KOPT-K1 (cell line): ENCODE data around the gene SCRN2.

Source experiments
- H3K27ac ChIP-seq: fragments of 200-600 bp; sonication (generic); 2 replicates; pipeline ENCODE4 v1.5.1; 2016; ENCODE audit warnings: antibody characterized with exemption, mild to moderate bottlenecking, low read depth, low read length; ENCODE audit not compliant: poor library complexity, severe bottlenecking
- H3K36me3 ChIP-seq: fragments of 200-600 bp; sonication (generic); 2 replicates; pipeline ENCODE4 v1.5.1; 2017; ENCODE audit warnings: antibody characterized with exemption, mild to moderate bottlenecking, low read length, moderate library complexity; ENCODE audit not compliant: insufficient read depth
- H3K9me3 ChIP-seq: fragments of 200-600 bp; sonication (generic); 2 replicates; pipeline ENCODE4 v1.5.1; 2017; ENCODE audit warnings: antibody characterized with exemption, low read length, mild to moderate bottlenecking; ENCODE audit not compliant: insufficient read depth, poor library complexity, severe bottlenecking

The SCRN2 gene

DNA sequence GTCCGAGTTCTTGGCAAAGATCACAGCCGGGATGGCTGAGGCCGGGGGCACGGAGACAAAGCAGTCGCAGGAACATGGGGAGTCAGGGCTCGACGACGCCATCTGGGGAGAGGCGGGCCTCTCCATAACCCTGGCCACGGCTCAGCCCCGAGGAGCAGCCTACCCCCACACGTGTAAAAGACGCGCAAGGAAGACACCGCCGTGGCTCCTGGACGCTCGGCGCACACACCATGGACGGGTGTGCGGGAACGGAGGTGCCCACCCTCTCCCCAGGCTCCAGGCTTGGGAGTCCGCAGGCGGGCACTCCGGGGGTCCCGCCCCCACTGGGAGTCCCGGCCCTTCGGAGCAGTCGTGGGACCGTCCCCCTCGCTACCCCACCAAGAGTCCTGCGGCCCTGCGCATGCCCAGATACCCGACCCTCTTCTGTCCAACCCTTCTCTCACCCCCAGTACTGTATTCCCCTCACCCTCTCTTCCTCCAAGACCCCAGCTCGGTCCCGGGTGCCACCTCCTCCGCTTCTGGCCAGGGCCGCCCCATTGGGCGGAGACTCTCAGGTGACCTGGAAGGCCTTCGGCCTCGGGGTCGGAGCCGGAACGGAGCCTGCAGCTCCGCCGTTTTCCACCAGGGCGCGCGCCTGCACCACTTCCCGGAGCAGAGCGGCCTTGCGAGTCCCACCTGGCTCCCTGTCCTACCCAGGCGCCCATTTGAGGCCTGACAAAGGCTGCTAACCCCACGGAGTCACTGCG is at the start of gene SCRN2:
TSS of gene SCRN2 (minus strand) at position 532 of the 746 bp plus-strand sequence. CDS start at position 102, 430 bp downstream.
- Histone ChIP-seq H3K27ac (peak within 1 kb of the TSS; percentile 56), H3K36me3 (peaks cover 23% of the 10 kb centered on the region; the same call in 1 of the 2 replicates)

DNA sequence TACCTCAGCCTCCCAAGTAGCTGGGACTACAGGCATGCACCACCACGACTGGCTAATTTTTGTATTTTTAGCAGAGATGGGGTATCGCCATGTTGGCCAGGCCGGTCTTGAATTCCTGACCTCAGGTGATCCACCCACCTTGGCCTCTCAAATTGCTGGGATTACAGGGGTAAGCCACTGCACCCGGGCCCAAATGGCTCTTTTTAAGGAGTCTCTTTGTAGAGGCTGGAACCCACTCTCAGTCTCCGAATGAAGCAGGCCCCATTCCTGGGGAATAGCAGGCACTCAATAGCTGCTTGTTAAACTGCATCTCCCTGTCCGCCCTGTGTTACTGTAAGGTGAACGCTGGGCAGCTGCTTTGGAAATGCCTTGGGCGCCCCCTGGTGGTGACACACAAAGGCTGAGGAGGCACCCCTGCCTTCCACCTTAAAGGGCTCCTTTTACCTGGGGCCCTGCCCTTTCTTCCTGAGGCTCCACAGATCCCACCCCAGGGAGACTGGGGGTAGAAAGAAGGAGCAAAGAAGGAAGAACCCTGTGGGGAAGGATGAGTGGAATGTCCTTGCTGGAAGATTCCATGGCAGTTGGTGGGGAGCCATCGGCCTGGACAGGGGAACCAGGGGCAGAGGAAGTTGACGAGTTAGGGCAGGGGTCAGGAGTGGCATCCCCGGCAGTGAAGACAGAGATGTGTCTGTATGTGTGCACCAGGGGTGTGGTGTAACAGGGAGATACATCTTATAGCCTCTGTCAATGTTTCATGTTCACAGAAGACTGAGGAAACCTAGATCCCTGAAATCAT is 48.9 kb upstream of the SCRN2 start:
- no peak overlapping the region for H3K27ac ChIP-seq
- H3K36me3 ChIP-seq: no peaks in the 10 kb centered on the region
- H3K9me3 ChIP-seq: no peaks in the 10 kb centered on the region

More for the DNA sequence above, at the start of gene SCRN2:
- no peaks in the 10 kb centered on the region for H3K9me3 ChIP-seq

GRCh38 chr17:47888293-47888692 is 47.2 kb upstream of the SCRN2 start:
- Histone ChIP-seq H3K27ac (no peak overlapping the region), H3K9me3 (no peaks in the 10 kb centered on the region), H3K36me3 (no peaks in the 10 kb centered on the region)

DNA sequence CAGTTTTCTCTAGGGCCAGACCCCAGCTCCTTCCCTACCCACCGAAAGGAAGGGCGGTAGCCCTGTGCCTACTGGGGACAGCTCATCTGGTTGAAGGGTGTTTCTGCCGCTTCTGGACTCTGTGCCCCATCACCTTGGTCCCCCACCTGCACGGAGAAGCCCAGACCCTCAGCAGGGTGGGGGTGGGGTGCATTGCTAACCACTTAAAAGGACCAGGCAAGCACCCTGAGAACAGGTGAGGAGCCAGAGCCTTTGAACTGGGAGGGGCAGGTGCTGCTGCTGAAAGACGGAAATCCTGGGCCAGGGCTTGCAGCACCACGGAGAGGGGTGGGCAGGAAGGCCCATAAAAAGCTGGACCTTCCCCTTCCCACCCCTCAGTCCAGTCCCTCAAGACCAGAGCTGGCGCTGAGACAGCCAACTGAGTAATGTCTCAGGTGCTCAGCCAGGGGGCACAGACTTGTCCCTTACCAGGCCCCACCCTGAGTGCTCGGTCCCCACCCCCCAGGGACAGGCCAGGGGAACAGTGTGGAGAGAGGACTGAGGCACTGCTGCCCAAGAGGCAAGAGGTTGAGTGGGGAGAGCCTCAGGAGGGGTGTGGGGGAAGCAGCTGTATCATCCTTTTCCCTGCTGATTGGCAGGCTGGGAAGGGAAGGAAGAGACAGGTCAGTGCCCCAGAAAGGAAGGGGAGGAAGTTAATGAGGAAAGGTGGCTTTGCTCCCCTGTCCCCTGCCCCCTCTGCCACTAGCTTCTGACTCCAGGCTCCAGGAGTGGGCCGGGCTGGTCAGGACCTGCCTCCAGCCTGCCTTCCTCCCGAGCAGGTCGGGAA is 44.0 kb upstream of the SCRN2 start:
- Histone ChIP-seq H3K36me3 (no peaks in the 10 kb centered on the region), H3K9me3 (no peaks in the 10 kb centered on the region), H3K27ac (no peak overlapping the region)

GRCh38 chr17:47884427-47884740 is 43.3 kb upstream of the SCRN2 start:
- Histone ChIP-seq H3K36me3 (no peaks in the 10 kb centered on the region), H3K9me3 (no peaks in the 10 kb centered on the region), H3K27ac (no peak overlapping the region)

DNA sequence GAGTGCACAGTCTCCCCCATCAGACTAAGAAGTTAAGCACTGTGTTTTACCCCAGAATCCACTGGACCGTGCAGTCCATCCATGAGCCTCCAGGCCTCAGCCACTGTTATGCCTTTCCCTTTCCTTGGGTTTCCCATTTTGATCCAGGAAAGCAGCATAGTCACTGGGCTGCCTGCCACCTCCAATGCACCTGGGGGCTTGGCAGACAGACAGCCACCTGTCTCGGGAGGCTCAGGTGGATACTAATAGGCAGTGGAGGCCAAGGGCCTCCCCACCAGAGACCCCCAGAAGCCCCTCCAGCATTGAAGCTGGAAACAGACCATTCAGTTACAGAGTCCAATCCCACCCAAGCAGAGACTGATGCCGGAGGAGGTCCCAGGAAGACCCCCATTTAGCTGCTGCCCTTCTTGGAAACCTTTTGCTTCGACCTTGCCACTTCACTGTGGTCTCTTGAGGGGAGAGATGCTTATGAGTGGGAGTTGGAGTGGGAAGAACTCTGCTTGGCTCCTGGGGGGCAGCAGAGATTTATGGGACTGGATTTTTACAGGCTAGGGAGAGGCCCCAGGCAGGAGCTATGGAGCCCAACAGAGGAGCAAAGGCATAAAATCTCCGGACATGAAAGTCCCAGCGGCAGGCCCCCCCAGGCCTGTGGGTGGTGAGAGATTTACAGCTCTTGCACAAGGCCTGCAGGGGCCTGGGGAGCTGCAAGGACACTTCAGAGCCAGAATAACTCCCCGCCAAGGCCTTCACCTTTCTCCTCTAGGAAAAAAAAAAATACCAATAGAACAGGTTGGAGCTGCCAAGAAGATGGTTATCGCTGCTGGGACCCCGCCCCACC is 42.7 kb upstream of the SCRN2 start:
- H3K9me3 ChIP-seq: no peaks in the 10 kb centered on the region
- no peak overlapping the region for H3K27ac ChIP-seq
- H3K36me3 ChIP-seq: no peaks in the 10 kb centered on the region

GRCh38 chr17:47882695-47883588 is 41.9 kb upstream of the SCRN2 start:
- no peaks in the 10 kb centered on the region for H3K9me3 ChIP-seq
- no peaks in the 10 kb centered on the region for H3K36me3 ChIP-seq
- H3K27ac ChIP-seq: no peak overlapping the region

GRCh38 chr17:47882247-47882646 is 41.2 kb upstream of the SCRN2 start:
- Histone ChIP-seq H3K9me3 (no peaks in the 10 kb centered on the region), H3K36me3 (no peaks in the 10 kb centered on the region), H3K27ac (no peak overlapping the region)

GRCh38 chr17:47879776-47880454 is 38.8 kb upstream of the SCRN2 start:
- H3K27ac ChIP-seq: no peak overlapping the region
- H3K36me3 ChIP-seq: no peaks in the 10 kb centered on the region
- no peaks in the 10 kb centered on the region for H3K9me3 ChIP-seq

- H3K27ac ChIP-seq: no peak overlapping the region
- H3K36me3 ChIP-seq: no peaks in the 10 kb centered on the region
- H3K9me3 ChIP-seq: no peaks in the 10 kb centered on the region
Measured at GRCh38 chr17:47879028-47879585, 38.0 kb upstream of the SCRN2 start.

- H3K36me3 ChIP-seq: no peaks in the 10 kb centered on the region
- H3K9me3 ChIP-seq: no peaks in the 10 kb centered on the region
- H3K27ac ChIP-seq: no peak overlapping the region
Measured at GRCh38 chr17:47878203-47879027, 37.3 kb upstream of the SCRN2 start.

DNA sequence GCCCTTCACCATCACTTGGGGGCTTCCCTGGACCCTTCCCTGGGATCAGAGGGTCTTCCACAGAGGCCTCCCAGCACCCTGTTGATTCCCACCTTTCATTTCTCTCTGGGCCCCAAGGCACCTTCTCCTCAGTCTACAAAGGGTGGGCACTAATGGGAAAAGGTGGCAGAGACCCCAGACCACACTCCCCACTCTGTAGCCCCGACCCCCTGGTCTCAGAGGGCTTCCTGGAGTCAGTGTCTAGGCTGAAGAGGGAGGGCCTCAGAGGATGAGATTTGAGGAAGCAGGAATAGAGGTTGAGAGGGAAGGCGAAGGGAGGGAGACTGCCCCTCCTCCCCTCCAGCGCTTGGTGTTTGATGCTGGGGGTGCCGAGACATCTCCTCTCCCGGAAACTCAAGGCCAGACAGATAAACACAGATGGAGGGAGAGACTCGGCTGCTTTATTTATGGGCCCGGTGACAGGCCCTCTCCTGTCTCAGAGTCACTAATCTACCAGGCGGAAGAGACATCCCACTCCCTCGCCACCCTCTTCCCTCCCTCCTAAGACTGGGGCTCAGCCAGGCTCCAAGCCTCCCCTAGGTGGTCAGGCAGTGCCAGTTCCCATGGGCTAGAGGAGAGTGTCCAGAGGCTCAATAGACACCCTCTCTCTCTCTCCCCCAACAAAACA is 36.4 kb upstream of the SCRN2 start:
- Histone ChIP-seq H3K36me3 (no peaks in the 10 kb centered on the region), H3K9me3 (no peaks in the 10 kb centered on the region), H3K27ac (no peak overlapping the region)
